ENCODE data around the gene FGD2.

Gene FGD2

DNA sequence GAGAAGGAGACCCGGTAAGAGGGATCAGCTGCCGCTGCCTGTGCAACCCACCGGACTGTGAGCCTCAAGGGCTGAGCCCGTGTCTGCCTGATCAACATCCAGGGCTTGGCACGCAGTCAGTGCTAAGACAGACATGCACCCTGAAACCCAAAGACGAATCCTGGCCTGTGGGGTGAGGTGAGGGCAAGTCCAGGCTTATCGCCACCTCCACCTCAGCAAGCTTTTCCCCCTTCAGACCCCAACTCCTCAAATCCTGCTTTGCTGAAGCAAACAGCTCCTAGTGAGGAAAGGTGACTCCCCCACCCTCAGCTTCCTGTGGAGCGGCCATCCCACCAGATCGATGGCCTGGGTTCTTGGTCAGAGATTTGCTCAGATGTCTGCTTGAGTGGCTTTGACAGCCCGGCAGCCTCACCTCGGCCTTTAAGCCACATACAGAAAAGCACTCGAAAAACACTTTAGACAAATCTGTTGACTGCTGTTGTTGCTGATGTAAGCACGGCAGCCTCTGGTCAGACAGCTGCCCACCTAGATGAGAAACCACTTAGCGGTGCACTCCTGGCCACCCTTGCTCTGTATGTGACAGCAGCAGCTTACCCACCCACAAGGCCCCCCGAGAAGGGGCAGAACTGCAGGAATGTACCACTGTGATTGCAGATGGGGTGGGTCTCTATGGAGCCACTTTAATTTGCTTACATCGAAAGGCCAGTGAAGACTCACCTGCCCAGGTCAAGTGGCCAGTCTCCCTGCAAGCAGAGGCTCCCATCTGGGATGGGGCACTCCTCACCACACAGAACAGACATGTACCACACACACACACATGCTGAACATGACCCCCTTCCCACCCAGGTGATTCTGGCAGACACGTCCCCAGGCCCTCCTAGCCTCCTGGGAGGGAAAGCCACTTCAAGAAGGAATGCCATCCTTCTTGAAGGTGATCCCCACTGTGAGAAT is 34.3 kb upstream of the FGD2 start:
- no peak for DNase-seq (ENCODE audit: low read depth in 2 of 2)

DNA sequence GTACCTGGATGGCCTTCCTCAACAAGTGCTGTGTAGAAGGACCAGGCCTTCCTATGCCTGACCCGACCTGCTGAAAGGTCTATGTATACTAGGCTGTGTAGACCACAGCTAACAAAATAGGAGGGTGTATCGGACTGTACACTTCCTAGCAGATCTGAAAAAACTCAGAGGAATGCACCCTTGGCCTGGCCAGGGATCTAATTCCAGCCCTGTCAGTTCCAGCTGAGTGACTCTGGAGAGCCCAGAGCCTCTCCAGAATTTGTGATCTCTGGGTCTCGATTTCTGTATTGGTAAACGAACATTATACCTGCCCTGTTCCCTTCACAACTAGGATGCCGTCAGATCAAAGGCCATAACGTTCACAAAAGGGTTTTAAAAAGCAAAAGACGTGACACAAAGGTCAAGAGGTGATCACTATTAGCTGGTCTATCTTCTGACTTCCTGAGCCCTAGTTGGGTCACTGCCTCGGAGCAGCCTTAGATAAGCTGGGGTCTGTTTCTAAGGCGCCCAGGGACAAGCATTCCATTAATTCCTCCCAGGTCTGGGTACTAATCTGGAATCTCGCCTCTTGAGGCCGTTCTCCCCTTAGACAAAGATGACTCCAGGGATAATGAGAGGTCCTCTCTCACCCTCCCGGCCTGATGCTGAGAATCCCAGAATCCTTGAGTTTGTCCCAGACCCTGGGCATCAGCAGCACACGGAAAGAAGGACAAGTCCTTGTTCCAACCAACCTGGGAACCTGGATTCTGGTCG is 33.4 kb upstream of the FGD2 start:
- no peak for DNase-seq (ENCODE audit: low read depth in 2 of 2)

DNA sequence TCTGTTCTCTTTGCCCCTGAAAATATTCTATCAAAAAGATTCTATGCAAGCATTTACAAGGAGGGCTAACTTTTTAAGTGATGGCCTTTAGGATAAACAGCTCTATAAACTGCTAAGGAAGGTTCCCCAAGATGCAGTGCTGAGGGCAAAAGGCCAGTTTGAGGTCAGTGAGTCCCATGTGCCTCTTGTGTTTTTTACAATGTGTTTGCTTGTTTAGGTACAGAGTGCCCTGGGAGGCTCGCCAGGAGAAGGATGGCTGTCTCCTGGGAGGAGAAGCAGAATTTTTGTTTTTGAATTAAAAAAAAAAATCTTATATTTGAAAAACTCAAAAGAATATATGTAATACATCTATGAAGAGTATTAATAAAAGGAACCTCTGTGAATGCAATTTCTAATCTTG is 32.3 kb upstream of the FGD2 start:
- no peak for DNase-seq (ENCODE audit: low read depth in 2 of 2)

- no peak for DNase-seq (ENCODE audit: low read depth in 2 of 2)
These were observed 31.8 kb upstream of the FGD2 start for GRCh38 chr6:36973647-36974046.

GRCh38 chr6:36975231-36976006 is 30.0 kb upstream of the FGD2 start:
- DNase-seq (ENCODE audit: low read depth in 2 of 2) = no peak

GRCh38 chr6:36976007-36976264 is 29.5 kb upstream of the FGD2 start:
- no peak for DNase-seq (ENCODE audit: low read depth in 2 of 2)

DNA sequence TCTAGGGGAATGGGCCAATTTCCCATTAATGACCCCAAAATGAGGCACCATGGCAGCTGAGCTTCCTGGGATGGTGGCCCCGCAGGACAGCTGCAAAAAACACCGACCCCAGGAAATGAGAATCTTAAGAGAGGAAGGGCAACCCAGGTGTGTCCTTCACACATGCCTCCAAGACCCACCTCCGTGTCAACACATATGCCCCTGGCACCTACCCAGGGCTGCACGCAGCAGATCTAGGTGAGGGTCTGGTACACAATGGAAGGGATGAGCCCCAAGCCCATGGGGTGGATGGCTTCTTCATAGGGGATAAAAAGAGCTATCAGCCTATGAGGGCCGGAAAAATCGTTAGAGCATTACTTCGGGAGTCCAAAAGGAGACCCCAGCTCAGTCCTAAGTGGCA is 28.9 kb upstream of the FGD2 start:
- DNase-seq (ENCODE audit: low read depth in 2 of 2) = no peak

GRCh38 chr6:36976931-36977330 is 28.5 kb upstream of the FGD2 start:
- no peak for DNase-seq (ENCODE audit: low read depth in 2 of 2)

- no peak for DNase-seq (ENCODE audit: low read depth in 2 of 2)
These were observed 27.9 kb upstream of the FGD2 start for GRCh38 chr6:36977470-36977941.

DNA sequence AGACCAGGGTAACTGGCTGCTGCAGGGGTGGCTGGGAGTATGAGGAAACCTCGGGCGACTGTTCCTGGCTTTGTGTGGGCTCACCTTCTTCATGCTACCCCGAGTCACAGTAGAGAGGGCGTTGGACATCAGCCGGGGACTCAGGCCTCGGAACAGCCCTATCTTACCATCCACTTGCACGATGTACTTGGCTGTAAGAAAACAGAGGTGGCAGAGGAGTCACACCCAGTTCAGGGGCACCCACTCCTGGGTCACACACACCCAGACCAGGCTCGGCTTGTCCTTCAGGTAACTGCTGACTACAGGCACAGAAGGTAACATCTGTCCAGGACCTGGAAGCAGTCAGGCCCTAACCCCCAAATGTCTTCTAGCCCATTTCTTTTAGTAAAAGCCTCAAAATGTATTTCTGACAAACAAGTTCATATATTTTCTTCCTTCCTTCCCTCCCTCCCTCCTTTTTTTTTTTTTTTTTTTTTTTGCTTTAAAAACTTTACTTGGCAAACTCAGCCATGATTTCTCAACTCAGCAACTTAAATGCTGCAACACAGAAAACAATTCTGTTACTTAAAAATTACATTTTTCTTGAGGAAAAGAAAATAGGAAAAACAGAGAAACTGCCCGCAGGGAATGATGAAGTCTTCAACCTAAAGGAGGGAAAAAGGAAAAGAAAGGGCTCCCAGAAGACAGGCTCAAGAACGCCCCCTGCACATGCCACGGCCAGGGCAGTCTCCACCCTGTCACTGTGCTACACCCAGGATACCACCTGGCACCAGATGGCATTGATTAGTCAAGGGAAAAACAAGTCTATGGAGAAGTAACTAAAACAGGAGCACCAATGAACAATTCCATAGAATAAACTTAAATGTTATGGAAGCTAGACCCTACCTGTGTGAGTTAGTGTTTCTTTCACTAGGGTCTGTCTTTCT is 26.8 kb upstream of the FGD2 start:
- DNase-seq (ENCODE audit: low read depth in 2 of 2) = no peak

DNA sequence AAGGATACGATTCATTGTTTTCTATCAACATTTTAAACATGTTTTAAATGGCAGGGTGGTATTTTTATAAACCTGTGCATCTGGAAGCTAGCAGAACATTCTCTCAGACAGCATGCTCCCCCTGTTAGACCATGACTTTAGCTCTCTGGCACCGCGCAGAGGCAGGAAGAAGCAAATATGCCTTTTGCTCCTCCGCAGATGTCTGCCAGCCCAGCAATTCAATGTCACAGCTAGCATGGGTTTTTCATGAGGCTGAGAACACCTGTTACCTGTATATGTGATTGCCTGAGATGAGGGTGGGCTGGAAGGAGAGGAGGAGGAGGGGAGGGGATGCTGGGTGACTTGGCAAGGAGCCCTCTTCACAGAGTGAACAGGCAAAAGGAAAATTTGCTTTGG is 26.1 kb upstream of the FGD2 start:
- no peak for DNase-seq (ENCODE audit: low read depth in 2 of 2)

- DNase-seq (ENCODE audit: low read depth in 2 of 2) = no peak
These were observed 25.3 kb upstream of the FGD2 start for GRCh38 chr6:36980129-36980528.

GRCh38 chr6:36980876-36981619 is 24.4 kb upstream of the FGD2 start:
- DNase-seq (ENCODE audit: low read depth in 2 of 2) = no peak

- no peak for DNase-seq (ENCODE audit: low read depth in 2 of 2)
These were observed 21.9 kb upstream of the FGD2 start for GRCh38 chr6:36983538-36983937.

DNA sequence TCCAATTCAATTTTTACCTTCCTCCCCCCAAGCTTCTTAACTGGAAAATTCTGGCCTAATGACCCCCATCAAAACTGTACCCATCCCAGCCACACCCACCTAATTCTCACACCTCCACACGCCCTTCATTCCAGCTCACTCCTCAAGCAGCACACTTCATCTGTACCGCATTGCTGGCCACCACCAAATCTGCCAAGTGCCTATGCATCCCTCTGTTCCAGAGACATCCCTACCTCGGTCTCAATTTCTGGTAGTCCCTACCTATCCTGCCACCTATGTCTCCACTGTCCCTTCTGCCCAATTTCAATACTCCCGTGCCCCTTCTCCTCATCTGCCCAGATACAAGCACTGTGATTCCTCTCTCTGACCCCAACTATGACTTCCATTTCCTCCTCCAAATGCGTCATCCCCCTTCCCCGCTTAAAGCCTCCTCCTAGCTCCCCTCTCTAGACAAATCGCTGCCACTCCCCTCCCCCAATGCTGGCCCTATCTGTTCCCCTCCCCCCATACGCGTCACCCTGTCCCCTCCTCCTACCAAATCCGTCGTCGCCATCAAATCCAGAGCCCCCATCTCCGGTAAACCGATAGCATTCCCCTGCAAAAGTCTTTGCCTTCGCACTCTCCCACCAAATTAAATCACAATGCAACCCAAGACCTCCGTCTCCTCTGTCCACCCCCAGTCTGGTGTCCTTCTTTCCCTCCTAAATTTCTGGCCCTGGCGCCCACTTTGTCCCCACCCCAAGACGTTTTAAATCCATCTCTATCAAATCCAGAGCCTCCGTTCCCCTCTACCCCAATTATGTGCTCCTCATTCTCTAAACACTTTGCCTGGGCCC is 20.7 kb upstream of the FGD2 start:
- peak; percentile 32 to 62 for DNase-seq (ENCODE audit: low read depth in 2 of 2)

GRCh38 chr6:36985417-36985807 is 20.0 kb upstream of the FGD2 start:
- no peak for DNase-seq (ENCODE audit: low read depth in 2 of 2)

GRCh38 chr6:36985808-36986703 is 19.4 kb upstream of the FGD2 start, which contains the start of gene MTCH1:
TSS of gene MTCH1 (minus strand) at chr6:36986196. CDS start at chr6:36986173, 23 bp downstream.
- peak; percentile 80 for DNase-seq (ENCODE audit: low read depth in 2 of 2)

GRCh38 chr6:36986704-36987047 is 18.8 kb upstream of the FGD2 start:
- no peak for DNase-seq (ENCODE audit: low read depth in 2 of 2)

DNA sequence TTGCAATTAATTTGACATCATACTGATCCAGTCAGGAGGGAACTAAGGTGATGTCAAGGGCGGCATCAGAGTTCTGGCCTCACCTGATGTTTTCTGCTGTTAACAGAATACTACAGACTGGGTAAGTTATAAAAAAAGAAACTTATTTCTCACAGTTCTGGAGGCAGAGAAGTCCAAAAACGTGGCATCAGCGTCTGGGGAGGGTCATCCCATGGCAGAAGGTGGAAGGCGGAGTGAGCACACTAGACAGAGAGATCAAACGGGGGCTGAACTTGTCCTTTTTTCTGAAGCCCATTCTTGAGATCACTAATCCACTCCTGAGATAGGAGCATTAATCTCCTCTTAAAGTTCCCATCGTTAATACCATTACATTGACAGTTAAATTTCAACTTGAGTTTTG is 16.2 kb upstream of the FGD2 start:
- DNase-seq (ENCODE audit: low read depth in 2 of 2) = no peak

Data from stimulated activated CD8-positive, alpha-beta memory T cell treated with anti-CD3 and anti-CD28 coated beads, Interleukin-15, amount 100 ng/mL, for 48 hours (primary cell).